Fibroblast of the aortic adventitia (primary cell): ENCODE data around the gene PHRF1. TPM values are rescaled to one million over a fixed set of nuclear protein-coding genes. Genes with fewer than 3 reads are reported as not detected.
A peak's percentile ranks its signal among the peaks of the same experiment; 100 is the strongest.

Experiments
- DNase-seq: peaks from one replicate; pipeline ENCODE4 v3.0.0-alpha.2; 2010; ENCODE audit warnings: low read depth
- H3K4me3 ChIP-seq: 2 replicates; pipeline ENCODE4 v1.5.1; 2011; ENCODE audit warnings: low read depth, mild to moderate bottlenecking, control low read depth, low read length, moderate library complexity
- total RNA-seq: library from RNA; depleted of rRNA; stranded (reverse); fragments of >200 nt; gene quantifications from 2 replicates; pipeline ENCODE4 v1.2.3, GENCODE V29; 2012; ENCODE audit warnings: low replicate concordance
- TF ChIP-seq, protein P1 (sequence below): IDR thresholded peaks from 2 replicates; pipeline ENCODE4 v1.5.1; 2011; ENCODE audit warnings: mild to moderate bottlenecking, low read length, control low read depth, inconsistent platforms; ENCODE audit not compliant: insufficient read depth

The PHRF1 gene
- total RNA-seq, 1 donor, result 27.6 TPM

DNA sequence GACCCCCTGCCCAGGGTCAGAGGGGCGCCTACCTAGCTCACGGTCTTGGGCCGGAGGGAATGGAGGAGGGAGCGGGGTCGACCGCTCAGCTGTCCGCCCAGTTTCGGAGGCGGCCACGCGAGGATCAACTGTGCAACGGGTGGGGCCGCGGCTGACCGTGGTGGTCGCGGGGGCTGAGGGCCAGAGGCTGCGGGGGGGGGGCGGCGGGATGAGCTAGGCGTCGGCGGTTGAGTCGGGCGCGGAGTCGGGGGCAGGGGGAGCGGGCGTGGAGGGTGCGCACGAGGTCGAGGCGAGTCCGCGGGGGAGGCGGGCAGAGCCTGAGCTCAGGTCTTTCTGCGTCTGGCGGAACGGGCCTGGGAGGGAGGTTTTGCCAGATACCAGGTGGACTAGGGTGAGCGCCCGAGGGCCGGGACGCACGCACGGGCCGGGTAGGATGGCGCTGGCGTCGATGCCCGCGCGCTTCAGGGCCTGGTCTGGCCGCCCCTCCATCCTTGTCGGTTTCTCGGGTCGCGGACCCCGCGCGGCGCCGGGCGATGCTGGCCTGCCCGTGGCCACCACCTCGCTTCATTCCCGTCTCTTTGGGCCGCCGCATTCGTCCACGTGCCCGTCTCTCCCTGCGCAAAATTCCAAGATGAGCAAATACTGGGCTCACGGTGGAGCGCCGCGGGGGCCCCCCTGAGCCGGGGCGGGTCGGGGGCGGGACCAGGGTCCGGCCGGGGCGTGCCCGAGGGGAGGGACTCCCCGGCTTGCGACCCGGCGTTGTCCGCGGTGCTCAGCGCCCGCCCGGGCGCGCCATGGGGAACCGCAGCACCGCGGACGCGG lies 60.5 kb downstream of the PHRF1 start, which contains the start of gene DRD4:
Gene DRD4, plus strand, starts transcription at position 759 of the 822 bp plus-strand sequence. Its CDS starts 36 bp downstream, at position 795.
- peak within 1 kb of the TSS; percentile 25 for H3K4me3 ChIP-seq
- DNase-seq, result peak; percentile 26
- TF ChIP-seq, protein P1, sequence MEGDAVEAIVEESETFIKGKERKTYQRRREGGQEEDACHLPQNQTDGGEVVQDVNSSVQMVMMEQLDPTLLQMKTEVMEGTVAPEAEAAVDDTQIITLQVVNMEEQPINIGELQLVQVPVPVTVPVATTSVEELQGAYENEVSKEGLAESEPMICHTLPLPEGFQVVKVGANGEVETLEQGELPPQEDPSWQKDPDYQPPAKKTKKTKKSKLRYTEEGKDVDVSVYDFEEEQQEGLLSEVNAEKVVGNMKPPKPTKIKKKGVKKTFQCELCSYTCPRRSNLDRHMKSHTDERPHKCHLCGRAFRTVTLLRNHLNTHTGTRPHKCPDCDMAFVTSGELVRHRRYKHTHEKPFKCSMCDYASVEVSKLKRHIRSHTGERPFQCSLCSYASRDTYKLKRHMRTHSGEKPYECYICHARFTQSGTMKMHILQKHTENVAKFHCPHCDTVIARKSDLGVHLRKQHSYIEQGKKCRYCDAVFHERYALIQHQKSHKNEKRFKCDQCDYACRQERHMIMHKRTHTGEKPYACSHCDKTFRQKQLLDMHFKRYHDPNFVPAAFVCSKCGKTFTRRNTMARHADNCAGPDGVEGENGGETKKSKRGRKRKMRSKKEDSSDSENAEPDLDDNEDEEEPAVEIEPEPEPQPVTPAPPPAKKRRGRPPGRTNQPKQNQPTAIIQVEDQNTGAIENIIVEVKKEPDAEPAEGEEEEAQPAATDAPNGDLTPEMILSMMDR, result no peak

- TF ChIP-seq, protein P1, result no peak
- peak overlapping the region; percentile 25 for H3K4me3 ChIP-seq
- DNase-seq, result no peak
Measured at GRCh38 chr11:637333-637592, 61.0 kb downstream of the PHRF1 start.

GRCh38 chr11:637593-638521 lies 61.6 kb downstream of the PHRF1 start:
- H3K4me3 ChIP-seq, result peak overlapping the region; percentile 25
- TF ChIP-seq, protein P1, result no peak
- no peak for DNase-seq

- H3K4me3 ChIP-seq, result no peak overlapping the region
- TF ChIP-seq, protein P1, result no peak
- DNase-seq, result no peak
Measured at GRCh38 chr11:638631-639331, 62.5 kb downstream of the PHRF1 start.

GRCh38 chr11:639332-639955 lies 63.2 kb downstream of the PHRF1 start:
- no peak overlapping the region for H3K4me3 ChIP-seq
- TF ChIP-seq, protein P1, result no peak
- no peak for DNase-seq

DNA sequence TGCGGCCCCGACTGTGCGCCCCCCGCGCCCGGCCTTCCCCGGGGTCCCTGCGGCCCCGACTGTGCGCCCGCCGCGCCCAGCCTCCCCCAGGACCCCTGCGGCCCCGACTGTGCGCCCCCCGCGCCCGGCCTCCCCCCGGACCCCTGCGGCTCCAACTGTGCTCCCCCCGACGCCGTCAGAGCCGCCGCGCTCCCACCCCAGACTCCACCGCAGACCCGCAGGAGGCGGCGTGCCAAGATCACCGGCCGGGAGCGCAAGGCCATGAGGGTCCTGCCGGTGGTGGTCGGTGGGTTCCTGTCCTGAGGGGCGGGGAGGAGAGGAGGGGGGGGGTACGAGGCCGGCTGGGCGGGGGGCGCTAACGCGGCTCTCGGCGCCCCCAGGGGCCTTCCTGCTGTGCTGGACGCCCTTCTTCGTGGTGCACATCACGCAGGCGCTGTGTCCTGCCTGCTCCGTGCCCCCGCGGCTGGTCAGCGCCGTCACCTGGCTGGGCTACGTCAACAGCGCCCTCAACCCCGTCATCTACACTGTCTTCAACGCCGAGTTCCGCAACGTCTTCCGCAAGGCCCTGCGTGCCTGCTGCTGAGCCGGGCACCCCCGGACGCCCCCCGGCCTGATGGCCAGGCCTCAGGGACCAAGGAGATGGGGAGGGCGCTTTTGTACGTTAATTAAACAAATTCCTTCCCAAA lies 63.9 kb downstream of the PHRF1 start:
- no peak overlapping the region for H3K4me3 ChIP-seq
- DNase-seq, result no peak
- TF ChIP-seq, protein P1, result no peak
